Pons (tissue), 1 donor: ENCODE results near the gene APLP2.
"Not testable (repeated sequence)": the region's sequence is repeated elsewhere in the genome, so short reads cannot be mapped to it uniquely, and the experiment has no call there.

Source experiments
- DNase-seq: peaks from one replicate; pipeline ENCODE4 v3.0.0-alpha.2; 2016; ENCODE audit warnings: low spot score

Gene APLP2

DNA sequence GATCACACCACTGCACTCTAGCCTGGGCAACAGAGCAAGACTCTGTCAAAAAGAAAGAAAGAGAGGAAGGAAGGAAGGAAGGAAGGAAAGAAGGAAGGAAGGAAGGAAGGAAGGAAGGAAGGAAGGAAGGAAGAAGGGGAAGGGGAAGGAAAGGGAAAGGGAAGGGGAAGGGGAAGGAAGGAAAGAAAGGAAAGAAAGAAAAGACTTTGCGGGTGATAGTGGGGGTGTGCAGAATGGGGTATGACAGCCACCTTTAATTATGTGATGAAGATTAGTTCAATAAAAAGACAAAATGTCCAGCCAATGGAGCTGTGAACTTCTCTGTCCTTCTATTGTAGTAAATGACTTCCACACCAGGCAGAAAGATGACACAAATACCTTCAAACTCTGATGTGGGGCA, 8.7 kb upstream of the APLP2 start:
- no peak for DNase-seq

DNA sequence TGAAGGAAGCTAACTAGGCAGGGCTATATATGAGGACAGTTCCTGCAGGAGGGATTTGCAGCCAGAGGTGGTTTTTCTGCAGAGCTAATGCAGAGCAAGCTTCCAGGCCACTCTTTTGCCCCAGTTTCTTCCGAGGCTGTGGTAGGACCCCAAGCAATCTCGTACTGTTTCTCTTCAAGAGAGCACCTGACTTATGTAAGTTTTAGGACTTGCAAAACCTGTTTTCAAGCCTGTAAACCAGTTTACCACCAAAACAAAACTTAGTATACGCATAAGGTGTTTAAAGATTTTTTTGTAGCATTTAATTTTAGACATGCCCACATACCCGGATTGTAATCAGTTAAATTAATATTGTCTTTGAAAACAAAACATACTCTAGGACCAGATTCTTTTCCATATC, 7.7 kb upstream of the APLP2 start:
- no peak for DNase-seq

DNA sequence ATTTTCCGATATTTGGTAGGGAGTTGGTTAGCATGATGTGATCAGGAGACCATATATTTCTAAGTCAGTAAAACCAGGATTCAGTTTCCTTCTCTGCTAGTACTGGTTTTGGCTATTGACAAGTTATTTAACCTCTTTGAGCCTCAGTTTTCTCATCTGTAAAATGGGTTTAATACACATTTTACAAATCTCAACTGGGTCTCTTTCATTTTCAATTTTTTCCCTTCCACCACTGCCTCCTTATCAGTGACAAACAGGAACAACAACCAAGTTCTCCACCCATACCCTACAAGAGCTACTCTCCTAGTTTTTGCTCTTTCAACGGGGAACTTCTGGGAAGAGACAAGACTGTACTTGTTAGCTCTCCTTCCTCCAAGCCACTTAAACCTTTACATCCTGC, 6.2 kb upstream of the APLP2 start:
- no peak for DNase-seq

DNA sequence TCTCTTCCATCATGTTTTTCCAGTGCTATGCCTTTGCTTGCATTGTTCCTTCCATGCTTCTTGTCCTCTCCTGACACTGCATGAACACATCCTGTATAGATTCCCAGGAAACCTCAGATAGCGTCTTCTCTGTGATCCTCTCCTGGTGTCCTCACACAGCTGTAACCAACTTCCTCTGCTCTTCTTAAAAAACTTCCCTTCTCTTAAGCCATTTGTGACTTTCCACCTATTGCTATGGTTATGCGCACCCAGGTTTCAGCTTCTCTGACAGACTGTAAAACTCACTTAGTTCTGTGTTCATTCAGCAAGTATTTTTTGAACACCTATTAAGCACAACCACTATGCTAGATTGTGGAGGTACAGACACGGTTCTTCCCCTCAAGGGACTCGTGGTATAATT, 5.1 kb upstream of the APLP2 start:
- DNase-seq, result no peak

DNA sequence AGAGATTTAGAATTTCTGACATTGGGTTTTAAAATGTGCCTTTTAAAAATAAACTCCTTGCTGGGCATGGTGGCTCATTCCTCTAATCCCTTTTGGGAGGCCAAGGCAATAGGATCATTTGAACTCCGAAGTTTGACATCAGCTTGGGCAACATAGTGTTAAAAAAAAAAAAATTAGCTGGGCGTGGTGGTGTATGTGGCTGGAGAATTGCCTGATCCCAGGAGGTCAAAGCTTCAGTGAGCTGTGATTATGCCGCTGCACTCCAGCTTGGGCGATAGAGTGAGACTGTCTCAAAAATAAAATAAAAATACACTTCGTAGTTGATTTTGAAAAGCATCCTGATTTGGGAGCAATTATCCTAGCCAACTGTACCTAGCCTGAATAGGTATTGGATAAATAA, 3.4 kb upstream of the APLP2 start:
- no peak for DNase-seq

DNA sequence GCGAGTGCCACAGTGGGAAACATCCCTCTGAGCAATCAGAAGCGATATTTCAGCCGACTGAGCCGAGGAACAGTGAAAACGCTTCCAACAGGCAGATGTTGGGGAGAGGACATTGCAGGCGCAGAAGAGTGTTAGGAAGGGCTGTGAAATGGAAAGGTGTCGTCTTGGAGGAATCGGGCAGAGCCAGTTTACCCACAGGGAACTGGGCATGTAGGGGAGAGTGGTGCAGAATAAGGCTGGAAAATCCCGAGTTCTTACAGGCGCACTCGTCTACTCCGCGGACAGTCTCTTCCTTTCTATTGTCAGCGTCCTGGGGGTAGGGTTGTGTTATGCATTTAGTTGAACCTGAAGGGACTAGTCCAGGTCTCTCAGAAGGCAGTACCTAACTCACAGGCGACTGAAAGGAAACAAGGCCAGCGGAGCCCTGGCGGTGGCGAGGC, 1.1 kb upstream of the APLP2 start:
- peak; percentile 20 for DNase-seq

DNA sequence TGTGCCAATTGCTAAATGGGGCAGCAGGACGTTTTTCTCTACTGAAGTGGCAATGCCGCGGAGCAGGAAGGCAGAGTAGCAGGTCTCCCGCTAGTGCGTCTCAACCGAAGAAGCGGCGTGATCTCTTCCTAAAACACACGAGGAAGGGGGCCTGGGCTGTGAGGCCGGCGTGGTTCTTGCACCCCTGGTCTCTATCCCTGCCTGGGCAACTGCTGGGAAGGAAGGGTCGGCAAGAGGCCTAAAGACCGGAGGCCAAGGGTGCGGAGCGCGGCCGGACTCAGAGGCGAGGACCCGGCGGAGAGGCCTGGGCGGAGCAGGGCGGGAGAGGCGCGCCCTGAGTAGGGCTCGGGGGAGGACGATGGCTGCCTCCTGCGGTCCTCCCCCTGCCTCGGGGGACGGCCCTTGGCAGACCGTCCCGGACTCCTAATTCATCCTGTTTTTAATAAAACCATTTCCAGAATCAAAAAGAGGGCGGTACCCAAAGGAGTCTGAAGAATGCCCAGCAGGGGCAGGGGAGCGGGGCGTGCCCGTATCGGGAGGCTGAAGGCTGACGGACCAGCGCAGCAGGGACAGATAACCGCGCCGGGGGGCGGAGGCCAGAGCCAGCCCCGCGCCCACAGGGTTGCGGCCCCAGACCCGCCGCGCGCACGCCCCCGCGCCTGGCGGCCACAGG, 572 bp upstream of the APLP2 start:
- DNase-seq, result peak; percentile 64

DNA sequence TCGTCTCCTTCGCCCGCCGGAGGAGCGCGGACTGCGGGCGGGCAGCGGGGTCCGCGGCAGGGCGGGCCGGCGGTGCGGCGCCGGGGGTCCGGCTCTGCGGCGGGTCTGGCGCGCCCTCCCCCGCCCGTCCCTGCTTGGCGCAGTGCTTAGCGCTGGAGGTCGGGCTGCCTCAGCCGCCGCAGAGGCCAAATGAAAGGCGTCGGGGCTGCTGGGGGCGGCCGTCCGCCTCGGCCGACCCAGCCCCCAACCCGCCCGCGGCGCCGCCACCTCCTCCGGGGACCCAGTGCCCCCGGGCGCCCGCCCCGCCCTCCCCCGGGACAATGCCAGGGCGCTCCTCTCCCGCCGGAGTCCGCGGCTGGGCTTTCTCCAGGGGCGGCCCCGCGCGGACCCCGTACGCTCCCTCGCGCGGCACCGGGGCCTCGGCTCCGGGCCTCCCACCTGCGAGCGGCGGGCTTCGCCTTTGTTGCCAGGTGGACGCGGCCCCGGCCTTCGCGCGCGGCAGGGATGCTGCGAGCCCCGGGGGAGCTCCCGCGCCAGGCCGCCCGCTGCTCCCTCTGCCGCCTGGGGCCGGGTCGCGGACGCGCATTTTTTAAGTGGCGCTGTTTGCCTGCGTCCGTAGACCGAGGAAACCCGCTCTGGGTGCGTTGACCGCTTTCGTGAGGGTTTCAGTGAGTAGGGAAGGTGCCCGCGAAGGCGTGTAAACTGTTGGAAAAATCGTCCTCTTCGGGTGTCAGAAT, 583 bp downstream of the APLP2 start:
- no peak for DNase-seq

DNA sequence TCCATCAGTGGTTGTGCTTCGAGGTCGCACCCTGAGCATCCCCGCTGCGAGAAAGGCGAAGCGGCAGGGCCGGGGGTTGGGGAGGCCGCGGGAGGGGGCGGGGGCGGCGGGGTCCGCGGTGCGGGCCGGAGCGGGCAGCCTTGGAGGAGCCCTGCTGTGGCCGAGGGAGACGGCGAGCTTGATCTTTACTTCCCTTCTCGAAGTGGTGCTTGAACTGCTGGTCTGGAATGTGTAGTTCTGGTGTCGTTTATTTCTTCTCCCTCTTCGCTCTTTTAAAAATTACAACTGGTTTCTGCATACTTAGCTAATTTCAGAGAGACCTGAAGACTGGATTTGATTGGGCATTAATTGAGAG, 1.1 kb downstream of the APLP2 start:
- no peak for DNase-seq

DNA sequence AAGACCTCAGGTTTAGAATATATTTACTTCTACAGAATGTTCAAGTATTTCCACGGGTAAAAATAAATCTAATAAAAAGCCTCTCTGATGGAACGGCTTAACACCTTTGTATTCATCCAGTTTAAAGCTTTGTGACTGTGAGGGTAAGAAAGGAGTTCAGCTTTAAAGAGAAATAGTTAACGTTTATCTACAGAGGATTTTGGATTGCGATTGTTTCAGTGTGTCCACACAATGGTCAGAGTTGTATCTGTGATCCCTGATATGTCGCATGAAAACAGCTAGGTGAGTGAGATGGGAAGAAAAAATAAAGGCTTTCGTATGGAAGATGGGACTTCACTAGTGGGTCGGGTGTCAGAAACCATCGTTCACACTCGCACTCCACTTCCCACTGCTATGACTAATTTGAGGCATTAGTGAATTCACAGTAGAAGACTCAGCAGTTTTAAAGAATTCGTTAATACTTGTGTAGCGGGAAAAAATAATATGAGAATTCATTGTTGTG, 1.6 kb downstream of the APLP2 start:
- peak; percentile 44 for DNase-seq

DNA sequence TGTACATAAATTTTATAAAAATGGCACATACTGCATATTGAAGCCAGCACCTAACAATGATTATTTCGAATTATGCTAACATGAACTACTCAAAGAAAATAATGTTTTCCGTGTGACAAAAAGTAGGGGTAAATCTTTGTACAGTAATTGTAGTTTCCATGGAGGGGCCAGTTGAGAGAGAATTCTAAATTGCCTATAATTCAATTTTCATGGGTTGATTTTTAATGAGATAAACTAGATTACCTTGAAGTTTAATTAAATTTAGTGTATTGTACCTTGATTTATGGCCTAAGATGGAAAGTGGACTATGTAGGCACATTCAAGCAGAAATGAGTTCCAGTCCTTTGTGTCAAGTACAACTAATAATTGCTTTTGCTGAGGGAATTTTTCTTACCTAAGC, 5.0 kb downstream of the APLP2 start:
- DNase-seq, result no peak

DNA sequence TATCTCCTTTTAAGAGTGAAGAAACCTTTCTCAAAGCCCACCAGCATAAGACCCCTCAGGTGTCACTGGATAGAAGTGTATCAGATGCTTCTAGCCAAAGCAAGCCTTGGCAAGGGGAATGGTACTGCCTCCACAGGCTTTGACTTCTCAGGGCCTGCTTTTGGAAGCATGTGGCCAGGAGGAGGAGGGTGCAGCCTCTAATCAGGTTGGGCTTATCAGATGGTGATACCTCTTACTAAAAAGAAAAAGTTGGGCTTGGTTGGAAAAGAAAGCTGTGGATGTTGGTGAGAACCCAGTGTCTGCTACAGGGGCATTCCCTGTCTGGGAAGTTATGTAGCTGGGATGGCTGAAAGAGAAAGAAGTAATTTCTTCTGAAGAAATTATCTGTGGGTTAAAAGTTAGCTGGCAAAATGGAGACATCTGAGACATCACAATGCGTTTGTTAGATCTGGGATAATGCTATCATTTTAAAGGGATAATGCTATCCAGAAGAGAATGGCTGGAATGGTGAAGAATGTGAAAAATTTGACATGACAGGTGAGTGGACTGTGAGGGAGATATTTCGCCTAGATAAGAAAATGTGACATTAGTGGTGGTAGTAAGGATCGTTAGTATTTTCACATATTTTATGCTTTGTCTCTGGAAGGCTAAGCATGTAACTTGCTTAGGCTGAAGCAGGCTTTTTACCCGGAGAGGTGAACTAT, 7.2 kb downstream of the APLP2 start:
- no peak for DNase-seq

DNA sequence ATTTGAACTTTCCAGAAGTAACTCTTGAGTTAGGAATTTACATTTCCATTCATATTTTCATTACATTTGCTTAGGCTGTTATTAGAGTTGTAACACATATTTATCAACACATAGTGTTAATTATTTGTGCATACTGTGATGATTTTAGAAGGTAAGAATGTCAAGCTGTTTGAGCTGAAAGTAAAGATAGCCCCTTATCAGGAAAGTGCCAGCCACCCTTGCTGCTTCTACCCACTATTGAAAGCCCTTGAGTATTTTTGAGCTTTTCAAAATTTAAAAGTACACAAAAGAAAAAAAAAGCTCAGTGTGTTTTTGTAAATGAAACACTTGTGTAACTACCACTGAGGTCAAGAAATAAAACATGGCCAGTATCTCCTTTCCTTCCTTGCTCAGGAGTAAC, 8.0 kb downstream of the APLP2 start:
- no peak for DNase-seq

DNA sequence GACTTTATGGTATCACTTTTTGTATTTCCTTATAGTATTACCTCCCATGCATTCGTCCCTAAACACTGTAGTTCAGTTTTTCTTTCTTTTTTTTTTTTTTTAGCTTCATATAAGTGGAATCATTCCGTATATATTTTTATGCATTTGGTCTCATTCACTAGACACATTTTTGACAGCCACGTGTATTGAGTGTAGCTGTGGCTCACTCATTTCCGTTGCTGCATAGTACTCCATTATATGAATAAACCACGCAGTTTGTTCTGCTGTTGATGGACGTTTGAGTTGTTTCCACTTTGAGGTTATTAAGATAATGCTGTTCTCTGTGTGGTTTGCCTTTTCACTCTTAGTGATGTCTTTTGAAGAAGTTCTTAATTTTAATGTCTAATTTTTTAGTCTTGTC, 8.4 kb downstream of the APLP2 start:
- no peak for DNase-seq

DNA sequence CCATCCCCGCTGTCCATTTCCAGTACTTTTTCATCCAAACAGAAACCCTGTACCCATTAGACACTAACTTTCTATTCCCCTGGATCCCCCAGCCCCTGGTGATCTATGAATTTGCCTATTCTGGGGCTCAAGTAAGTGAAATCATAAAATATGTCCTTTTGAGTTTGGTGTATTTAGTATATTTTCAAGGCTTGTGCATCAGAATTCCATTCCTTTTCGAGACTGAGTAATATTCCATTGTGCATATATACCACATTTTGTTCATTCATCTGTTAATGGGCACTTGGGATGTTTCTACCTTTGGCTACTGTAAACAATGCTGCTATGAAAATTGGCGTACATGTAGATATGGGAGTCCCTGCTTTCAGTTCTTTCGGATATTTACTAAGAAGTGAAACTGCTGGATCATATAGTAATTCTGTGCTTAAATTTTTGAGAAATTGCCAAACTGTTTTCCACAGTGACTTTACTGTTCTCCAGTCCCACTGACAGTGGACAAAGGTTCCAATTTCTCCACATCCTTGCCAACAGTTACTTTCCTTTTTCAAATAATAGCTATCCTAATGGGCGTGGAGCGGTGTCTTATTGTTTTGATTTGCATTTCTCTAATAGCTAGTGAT, 16.1 kb downstream of the APLP2 start:
- DNase-seq, result no peak

DNA sequence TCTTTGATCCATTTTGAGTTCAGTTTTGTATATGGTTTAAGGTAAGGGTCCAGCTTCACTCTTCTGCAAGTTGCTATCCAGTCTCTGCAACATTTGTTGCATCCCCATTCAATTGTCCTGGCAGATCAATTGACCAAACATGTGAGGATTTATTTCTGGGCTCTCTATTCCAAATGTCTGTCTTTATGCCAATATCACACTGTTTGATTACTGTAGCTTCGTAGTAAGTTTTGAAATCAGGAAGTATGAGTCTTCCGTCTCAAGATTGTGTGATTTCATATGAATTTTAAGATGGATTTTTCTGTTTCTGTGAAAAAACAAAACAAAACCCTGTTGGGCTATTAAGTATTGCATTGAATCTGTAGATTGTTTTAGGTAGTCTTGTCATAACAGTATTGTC, 17.0 kb downstream of the APLP2 start:
- DNase-seq, result no peak

DNA sequence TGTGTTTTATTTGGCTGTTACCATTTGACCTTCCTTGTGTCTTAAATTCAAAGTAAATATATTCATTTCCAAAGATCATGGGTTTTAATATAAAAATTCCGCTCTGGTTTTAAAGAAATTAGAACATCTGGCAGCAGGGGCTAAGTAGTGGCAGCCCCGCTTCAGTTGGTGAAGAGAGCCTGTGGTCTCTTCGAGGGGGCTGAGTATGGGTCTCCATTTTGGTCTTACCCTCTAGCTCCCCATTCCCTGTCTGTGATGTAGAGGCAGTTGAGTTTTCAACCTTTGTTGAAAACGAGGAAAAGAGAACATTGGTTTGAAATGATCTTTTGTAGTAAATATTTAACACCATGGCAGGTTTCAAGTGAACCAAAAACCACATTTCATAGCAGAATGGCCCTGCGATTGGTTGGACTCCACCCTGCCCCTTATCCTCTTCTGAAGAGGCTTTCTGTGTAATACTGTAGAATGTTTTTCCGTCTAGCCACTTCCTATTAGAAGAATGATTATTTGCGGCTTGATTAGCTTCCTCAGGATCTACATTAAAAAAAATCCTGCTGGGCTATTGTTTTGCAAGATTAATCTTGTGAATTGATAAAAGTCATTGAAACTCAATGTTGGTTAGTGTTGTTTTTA, 17.7 kb downstream of the APLP2 start:
- DNase-seq, result no peak

DNA sequence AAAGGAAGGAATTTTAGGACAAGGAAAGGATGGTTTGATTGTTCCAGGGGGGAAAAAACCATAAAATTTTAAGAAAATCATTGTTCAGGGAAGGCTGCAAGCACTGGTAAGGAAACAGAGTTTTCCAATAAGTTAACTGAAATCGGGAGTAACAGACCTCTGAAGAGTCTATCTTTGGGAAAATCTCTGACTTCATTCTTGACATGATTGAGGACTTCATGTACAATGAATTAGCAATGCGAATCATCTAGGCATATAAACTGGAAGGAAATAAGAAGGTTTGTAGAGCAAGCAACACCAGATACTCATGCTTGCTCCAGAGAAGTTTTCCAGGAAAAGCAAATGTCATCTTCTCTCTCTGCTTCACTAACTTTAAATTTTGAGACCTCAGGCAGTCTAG, 18.5 kb downstream of the APLP2 start:
- DNase-seq, result no peak

DNA sequence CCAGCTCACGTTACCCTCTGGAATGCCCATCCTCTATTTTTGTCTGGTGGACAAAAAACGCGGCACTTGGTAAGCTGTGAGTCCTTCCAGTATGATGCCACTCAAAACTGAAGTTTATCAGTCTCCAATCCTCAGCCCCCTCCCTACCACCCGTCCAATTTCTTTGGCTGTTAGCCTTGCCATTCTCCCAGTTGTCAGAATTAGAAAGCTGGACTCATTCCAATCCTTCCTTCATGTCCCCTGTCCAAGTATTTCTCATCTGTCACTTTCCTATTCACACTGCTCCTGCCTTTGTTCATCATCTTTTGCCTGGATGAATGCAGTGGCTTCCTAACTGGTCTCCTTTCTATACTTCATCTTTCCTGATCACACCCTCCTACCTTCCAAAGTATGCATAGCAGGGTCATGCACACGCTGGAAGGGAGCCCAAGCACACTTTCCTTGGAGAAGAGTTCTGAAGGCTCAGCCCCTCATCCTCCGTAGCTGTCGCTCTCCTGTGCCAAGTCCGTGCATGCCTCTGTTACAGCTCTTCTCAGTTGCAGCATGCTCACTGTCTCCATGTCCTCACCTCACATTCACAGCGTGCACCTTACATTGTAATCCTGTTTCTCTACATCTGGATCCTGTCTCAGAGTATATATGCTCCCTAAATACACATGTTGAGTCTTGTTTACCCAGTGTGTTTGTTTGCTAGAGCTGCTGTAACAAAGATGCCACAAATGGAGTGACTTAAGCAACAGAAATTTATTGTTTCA, 19.4 kb downstream of the APLP2 start:
- DNase-seq, result no peak

DNA sequence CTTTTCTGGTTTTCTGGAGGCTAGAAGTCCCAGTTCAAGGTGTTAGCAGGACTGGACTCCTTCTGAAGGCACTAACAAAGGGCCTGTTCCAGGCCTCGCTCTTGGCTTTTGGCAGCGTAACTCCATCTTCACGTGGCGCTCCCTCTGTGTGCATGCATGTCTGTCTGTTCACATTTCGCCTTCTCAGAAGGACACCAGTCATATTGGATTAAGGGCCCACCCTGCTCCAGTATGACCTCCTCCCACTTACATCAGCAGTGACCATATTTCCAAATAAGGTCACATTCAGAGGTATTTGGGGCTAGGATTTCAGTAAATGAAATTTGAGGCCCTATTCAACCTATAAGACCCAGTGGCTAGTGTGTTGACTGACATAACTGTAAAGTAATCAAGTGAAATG, 20.0 kb downstream of the APLP2 start:
- no peak for DNase-seq

DNA sequence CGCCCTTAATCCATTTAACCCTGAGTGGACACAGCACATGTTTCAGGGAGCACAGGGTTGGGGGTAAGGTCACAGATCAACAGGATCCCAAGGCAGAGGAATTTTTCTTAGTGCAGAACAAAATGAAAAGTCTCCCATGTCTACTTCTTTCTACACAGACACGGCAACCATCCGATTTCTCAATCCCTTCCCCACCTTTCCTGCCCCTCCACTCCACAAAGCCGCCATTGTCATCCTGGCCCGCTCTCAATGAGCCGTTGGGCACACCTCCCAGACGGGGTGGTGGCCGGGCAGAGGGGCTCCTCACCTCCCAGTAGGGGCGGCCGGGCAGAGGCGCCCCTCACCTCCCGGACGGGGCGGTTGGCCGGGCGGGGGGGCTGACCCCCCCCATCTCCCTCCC, 20.8 kb downstream of the APLP2 start:
- DNase-seq, result not testable (repeated sequence)

DNA sequence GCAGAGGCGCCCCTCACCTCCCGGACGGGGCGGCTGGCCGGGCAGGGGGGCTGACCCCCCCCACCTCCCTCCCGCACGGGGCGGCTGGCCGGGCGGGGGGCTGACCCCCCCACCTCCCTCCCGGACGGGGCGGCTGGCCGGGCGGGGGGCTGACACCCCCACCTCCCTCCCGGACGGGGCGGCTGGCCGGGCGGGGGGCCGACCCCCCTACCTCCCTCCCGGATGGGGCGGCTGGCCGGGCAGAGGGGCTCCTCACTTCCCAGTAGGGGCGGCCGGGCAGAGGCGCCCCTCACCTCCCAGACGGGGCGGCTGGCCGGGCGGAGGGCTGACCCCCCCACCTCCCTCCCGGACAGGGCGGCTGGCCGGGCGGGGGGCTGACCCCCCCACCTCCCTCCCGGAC, 21.5 kb downstream of the APLP2 start:
- not testable (repeated sequence) for DNase-seq
